Ecto neural progenitor cell (in vitro differentiated cells): Measurements from ENCODE around the gene TBC1D22A.
"Not testable (repeated sequence)": the region's sequence is repeated elsewhere in the genome, so short reads cannot be mapped to it uniquely, and the experiment has no call there.

Experiments
- DNase-seq: peaks from one replicate; pipeline ENCODE4 v3.0.0-alpha.2; 2018; ENCODE audit warnings: low spot score

Gene TBC1D22A

DNA sequence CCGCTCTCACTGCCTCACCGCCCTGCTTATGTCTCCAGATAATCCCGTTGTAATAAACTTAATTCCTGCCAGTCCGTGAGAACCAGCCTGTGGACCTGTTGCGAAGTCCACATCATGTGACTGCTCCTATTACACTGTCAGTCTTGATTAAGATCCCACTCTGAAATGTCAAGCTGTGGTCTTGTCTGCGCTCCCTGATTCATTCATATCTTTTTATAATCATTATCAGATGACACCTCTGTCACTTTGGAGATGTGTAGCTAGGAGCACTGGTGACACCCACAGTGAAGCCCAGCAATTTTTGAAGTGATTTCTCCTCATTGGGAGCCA, 377.3 kb downstream of the TBC1D22A start:
- no peak for DNase-seq

- not testable (repeated sequence) for DNase-seq
These were observed 378.5 kb downstream of the TBC1D22A start for GRCh38 chr22:47140975-47141374.

GRCh38 chr22:47142427-47143046, 380.1 kb downstream of the TBC1D22A start:
- DNase-seq, result no peak

GRCh38 chr22:47143249-47143938, 380.9 kb downstream of the TBC1D22A start:
- DNase-seq, result no peak

- DNase-seq, result no peak
These were observed 381.8 kb downstream of the TBC1D22A start for GRCh38 chr22:47144076-47144765.

GRCh38 chr22:47144791-47145425, 382.5 kb downstream of the TBC1D22A start:
- no peak for DNase-seq

DNA sequence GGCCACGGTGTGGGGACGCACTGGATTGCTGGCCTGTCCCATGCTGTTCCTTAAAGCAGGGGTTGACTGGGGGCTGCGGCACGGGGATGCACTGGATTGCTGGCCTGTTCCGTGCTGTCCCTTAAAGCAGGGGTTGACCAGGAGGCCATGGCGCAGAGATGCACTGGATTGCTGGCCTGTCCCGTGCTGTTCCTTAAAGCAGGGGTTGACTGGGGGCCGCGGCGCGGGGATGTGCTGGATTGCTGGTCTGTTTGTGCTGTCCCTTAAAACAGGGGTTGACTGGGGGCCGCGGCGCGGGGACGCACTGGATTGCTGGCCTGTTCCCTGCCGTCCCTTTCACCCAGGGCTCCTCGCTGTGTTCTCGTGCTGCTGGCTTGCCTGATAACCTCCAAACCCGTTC, 383.4 kb downstream of the TBC1D22A start:
- DNase-seq, result no peak

GRCh38 chr22:47146391-47146790, 383.9 kb downstream of the TBC1D22A start:
- no peak for DNase-seq

DNA sequence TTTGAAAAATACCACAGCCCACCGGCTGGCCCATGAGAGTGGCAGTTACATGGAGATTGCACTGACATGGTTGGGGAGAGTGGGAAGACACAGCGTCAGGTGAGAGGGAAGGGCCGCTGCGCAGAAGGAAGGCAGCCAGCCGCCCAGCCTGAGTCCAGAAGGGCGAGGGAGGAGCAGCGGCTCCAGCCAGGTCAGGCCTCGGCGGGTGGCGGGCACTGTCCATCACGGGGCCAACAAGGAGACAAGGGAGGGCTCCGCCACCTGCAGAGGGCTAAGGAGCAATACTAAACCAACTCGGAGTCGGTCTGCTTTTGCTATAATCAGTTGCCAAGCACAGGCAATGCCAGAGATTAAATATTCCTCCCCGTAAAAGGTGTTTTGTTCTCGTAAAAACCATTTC, 384.5 kb downstream of the TBC1D22A start:
- DNase-seq, result no peak

DNA sequence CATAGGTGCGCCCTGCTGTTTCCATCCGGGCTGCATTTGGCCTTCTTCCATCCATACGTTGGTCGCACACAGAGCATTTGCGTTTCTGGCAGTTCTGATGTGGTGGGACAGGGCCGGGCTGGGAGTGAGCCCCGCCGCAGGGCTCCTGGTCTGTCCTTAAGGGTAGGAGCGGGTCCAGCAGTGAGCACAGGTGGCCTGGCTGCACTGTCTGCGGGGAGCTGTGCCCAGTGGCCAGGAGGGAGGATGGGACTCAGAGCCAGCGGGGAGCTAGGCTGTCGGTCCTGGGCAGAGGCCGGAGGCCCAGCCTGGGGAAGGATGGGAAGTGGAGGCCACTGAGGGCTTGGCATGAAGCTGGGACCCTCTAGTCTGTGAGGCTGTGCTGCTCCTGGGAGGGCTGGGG, 385.1 kb downstream of the TBC1D22A start:
- no peak for DNase-seq

DNA sequence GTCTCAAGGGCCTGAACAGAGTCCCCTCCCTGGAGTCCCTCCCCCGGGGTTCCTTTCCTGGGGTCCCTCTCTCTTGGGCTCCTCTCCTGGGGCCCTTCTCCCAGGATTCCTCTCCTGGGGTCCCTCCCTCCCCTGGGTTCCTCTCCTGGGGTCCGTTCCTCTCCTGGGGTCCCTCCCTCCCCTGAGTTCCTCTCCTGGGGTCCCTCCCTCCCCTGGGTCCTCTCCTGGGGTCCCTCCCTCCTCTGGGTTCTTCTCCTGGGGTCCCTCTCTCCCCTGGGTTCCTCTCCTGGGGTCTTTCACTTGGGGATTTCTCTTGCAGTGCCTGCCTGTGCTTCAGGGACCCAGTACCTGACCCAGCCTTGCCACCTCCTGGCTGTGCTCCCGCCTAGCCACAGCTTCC, 386.1 kb downstream of the TBC1D22A start:
- DNase-seq, result no peak

- no peak for DNase-seq
These were observed 386.7 kb downstream of the TBC1D22A start for GRCh38 chr22:47148956-47149728.

DNA sequence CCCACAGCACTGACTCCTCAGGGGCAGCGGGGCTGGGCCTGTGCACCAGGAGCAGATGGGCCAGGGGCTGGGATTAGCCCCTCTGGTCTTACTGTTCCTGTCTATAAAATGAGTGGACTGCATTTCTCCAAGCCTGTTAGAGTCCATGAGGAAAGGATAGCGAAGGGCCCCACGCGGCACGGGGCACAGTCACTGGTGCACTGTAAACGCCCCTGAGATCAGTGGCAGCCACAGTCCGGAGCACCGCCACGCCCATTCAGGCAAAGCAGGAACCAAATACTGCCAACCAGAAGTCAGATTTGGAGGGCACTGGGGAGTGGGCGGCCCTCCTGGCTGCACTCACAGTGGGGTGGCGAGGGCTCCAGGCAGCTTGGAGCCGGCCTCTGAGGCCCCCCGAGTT, 387.5 kb downstream of the TBC1D22A start:
- DNase-seq, result no peak

DNA sequence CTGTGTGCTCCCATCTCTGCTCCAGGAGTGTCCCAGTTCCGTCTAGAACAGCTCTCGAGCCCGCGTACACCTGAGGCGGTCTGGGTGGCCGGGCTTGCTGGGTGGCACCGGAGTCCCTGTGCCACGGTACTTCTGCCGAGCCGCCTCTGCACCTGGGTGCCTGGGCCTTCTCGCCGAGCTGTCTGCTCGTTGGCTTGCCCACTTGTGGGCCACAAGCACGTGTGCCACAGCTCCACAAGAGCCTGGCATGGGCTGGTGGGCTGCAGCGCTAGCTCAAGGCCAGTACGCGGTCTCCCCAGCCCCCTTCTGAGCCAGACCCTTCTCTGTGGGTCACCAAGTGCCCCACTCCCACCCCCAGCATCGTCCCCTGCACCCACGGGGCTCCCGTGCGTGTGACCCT, 388.0 kb downstream of the TBC1D22A start:
- DNase-seq, result no peak

DNA sequence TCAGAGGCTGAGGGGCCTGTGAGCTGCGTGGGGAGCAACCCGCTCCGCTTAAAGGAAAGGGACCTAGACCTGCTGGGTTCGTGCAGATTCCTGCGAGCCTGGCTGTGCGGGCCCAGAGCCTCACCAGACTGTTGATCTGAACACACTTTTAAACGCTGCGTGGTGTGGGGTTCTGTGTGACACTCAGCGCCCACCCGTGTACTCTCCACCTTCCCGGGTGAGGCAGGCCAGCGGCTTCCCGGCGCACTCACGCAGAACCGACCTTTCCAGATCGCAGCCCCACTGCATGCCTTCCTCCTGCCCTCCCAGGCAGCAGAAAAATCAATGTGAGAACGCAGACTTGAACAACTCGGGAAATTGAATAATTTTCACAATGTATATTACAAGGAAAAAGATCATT, 388.6 kb downstream of the TBC1D22A start:
- DNase-seq, result no peak

DNA sequence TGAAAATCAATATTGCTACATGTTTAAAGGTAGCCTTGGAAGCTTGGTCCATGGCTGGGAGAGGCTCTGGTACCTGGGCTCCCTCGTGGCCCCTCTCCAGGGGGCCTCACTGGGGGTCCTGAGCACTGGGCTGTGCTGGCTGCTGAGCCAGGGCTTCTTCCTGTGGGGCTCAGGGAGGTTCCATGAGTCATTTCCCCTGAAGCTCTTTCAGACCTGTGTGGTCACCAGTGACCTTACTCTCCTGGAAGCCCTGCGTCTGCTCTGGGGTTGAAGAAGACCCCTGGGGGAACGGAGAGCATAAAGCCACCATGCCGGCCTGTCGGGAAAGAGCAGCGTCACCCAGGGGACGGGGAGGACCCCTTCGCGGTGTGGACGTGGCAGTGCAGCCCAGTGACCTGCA, 389.0 kb downstream of the TBC1D22A start:
- DNase-seq, result no peak

DNA sequence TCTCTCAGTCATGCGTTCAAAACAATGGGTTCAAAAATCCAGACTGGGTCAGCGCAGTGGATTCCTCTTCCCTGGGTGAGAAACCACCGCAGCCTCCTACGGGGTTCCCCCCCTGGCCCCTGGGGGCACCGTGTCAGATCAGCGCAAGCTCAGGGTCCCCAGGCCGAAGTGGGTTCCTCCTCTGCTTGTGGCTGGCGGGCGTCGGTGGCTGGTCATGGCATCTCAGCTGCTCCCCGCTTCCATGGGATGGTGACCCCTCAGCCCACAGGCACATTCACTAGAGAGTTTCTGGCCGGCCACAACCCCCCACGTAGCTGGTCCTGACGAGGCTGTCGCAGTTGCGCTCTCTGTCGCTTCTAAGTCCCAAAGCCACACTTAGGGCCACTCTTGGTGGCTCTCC, 389.8 kb downstream of the TBC1D22A start:
- no peak for DNase-seq

GRCh38 chr22:47152938-47153337, 390.5 kb downstream of the TBC1D22A start:
- no peak for DNase-seq

DNA sequence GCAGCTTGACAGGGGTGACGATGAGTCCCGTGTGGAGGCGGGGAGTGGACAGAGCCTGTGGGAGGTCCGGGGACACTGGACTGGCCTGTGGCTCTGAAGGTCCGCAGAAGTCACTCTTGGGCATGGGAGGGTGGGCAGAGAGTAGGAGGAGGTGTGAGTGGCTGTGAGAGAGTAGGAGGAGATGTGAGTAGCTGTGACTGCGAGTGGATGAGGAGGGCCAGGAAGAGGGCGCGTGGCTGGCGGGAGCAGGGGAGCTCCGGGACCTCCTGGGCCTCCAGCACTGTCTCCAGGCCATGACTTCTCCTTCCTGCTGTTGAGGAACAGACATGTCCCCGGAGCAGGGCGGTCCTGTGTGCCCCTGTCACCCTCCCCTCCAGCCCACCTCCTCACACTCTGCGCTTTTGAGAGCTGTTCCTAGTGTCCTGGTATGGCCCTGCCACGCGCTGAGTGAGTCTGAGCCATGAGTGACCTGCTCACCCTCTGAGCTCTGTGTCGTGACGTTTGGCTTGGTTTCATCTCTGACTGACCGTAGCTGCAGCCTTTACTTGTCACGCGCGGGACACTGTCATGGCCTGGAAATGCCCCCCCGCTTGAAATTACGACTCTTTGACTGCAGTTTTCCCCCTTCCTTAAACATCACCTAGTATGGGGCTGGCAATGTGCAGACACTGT, 391.5 kb downstream of the TBC1D22A start:
- no peak for DNase-seq

DNA sequence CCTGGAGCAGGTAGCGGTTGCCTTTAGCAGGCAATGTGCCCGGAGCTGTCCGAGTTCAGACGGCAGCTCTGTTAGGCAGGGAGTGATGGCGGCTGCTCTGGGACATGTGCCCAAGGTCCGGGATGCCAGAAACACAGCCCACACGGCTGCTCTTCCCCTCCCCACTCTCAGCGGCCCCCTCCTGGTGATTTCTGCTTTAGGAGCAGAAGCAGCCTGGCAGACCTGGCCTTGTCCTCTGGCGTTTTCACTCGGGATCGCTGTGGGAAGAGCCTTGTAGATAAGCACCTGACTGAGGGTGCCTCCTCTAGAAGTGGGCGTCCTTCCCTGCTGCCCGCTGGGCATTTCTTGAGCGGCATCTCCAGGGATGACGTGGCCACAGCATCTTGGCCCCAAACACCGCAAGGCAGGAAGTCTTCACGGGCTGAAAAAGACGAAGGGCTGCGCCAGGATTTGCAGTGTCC, 392.2 kb downstream of the TBC1D22A start:
- no peak for DNase-seq

DNA sequence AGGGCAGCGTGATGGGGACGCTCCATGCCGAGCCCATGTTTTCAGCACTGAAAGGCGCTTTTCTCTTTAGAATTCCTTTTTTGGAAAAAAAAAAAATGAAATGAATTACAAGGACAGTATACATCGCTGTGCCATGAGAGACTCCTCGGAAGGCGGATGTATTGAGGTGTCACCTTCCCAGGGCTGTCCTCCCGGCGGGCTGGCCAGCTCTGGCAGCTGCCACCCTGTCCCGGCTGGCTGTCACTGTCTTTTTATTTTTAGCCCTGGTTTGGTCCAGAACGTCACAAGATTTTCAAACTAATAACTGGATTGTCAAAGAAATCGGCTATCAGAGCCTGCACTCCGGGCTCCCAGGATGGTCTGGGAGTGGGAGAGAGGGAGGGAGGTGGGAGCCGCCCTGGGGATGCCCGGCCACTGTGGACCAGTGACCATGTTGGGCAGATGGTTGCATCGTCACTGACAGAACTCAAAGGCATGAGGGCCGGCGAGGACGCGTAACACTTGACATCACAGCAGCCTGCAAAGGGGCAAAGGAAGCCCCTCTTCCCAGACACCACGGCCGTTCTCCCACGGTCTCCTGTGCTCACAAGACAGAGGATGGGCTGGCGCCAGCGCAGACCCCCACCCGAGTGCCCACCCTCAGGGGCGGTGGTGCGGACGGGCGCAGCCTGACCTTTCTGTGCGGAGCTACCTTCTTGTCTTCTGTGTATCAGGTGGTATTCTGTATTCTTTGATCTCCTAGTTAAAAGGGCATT, 392.9 kb downstream of the TBC1D22A start:
- DNase-seq, result no peak
